ENCODE measurements around the gene GRPEL2. TPM values are rescaled to one million over a fixed set of nuclear protein-coding genes. Genes with fewer than 3 reads are reported as not detected.

The GRPEL2 gene
- total RNA-seq (2021), result 44.4 and 47.3 TPM in 2 replicates
- long read RNA-seq, full-length matches to known transcripts, result 74 of 106 reads
- long read RNA-seq, partial matches to known transcripts, result 2 of 106 reads
- long read RNA-seq, other reads (novel, unspliced or antisense), result 30 of 106 reads

GRCh38 chr5:149345147-149345891 lies at the start of gene GRPEL2:
Gene GRPEL2, plus strand, starts transcription at chr5:149345499. Its CDS starts 41 bp downstream, at chr5:149345540.
- DNase-seq, result peak; percentile 97
- H3K4me2 ChIP-seq (ENCODE audit: insufficient read depth, insufficient read length, low read length), result peak within 1 kb of the TSS; percentile 67
- H4K91ac ChIP-seq (ENCODE audit: insufficient read length, low read depth, low read length), result no peak within 1 kb of the TSS
- TF ChIP-seq, protein P1, sequence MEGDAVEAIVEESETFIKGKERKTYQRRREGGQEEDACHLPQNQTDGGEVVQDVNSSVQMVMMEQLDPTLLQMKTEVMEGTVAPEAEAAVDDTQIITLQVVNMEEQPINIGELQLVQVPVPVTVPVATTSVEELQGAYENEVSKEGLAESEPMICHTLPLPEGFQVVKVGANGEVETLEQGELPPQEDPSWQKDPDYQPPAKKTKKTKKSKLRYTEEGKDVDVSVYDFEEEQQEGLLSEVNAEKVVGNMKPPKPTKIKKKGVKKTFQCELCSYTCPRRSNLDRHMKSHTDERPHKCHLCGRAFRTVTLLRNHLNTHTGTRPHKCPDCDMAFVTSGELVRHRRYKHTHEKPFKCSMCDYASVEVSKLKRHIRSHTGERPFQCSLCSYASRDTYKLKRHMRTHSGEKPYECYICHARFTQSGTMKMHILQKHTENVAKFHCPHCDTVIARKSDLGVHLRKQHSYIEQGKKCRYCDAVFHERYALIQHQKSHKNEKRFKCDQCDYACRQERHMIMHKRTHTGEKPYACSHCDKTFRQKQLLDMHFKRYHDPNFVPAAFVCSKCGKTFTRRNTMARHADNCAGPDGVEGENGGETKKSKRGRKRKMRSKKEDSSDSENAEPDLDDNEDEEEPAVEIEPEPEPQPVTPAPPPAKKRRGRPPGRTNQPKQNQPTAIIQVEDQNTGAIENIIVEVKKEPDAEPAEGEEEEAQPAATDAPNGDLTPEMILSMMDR (conservative IDR thresholded peaks at IDR 0.05), result no peak
- H3T11ph ChIP-seq (ENCODE audit: low read length), result no peak within 1 kb of the TSS
- H3K9ac ChIP-seq (ENCODE audit: extremely low read depth, insufficient read length, low read length), result peak within 1 kb of the TSS; percentile 91
- H4K20me1 ChIP-seq (ENCODE audit: control insufficient read depth, insufficient read depth, insufficient read length), result no peaks in the 10 kb centered on the region
- H3K9me3 Mint-ChIP-seq, result no peaks in the 10 kb centered on the region
- H2BK20ac ChIP-seq (ENCODE audit: low read depth, low read length, poor library complexity, severe bottlenecking), result no peak within 1 kb of the TSS
- no peak within 1 kb of the TSS for H2AK5ac ChIP-seq (ENCODE audit: insufficient read length, low read length)
- peaks cover 4% of the 10 kb centered on the region for H3K79me1 ChIP-seq (ENCODE audit: insufficient read depth, low read depth, low read length, poor library complexity, severe bottlenecking)
- no peak within 1 kb of the TSS for H2BK12ac ChIP-seq (ENCODE audit: insufficient read length, low read depth, low read length)
- H3K4me1 Mint-ChIP-seq, result peaks cover 9 to 17% of the 10 kb centered on the region in 2 experiments
- no peak within 1 kb of the TSS for H2BK120ac ChIP-seq (ENCODE audit: low read depth, low read length, poor library complexity, severe bottlenecking)
- H3K27me3 Mint-ChIP-seq (ENCODE audit: low read depth), result peaks cover 11% of the 10 kb centered on the region
- no peak within 1 kb of the TSS for H2AFZ ChIP-seq (ENCODE audit: low read length)
- no peak within 1 kb of the TSS for H2BK5ac ChIP-seq (ENCODE audit: insufficient read length, low read length)
- no CpG with 5 or more reads among the region's 54 CpGs for WGBS (ENCODE audit: extremely low coverage, insufficient read length, low lambda C conversion rate)
- H4K5ac ChIP-seq (ENCODE audit: insufficient read length, low read depth, low read length), result no peak within 1 kb of the TSS
- no peak within 1 kb of the TSS for H3K4ac ChIP-seq (ENCODE audit: low read depth, low read length)
- H3K18ac ChIP-seq (ENCODE audit: insufficient read length, low read depth, low read length), result peak within 1 kb of the TSS; percentile 91
- H3K27ac Mint-ChIP-seq, result peak within 1 kb of the TSS; percentile 93 to 97 (median 94)
- no peak within 1 kb of the TSS for H4K8ac ChIP-seq (replicated peaks; ENCODE audit: insufficient read length, low read depth, low read length)
- peak within 1 kb of the TSS; percentile 34 for H3K27ac ChIP-seq (ENCODE audit: insufficient read length, low read depth, low read length)
- no peaks in the 10 kb centered on the region for H3K27me3 ChIP-seq (ENCODE audit: insufficient read depth, low read length)
- peaks cover 7% of the 10 kb centered on the region; the same call in 1 of the 2 replicates for H3K79me2 ChIP-seq (ENCODE audit: insufficient read depth, low read length)
- peaks cover 13% of the 10 kb centered on the region for H3K23me2 ChIP-seq (ENCODE audit: insufficient read length, low read depth, low read length, poor library complexity, severe bottlenecking)
- peak within 1 kb of the TSS; percentile 87 for H3K14ac ChIP-seq (ENCODE audit: insufficient read depth, low read length)
- H3K56ac ChIP-seq (ENCODE audit: insufficient read length, low read depth, low read length), result no peak within 1 kb of the TSS
- no peaks in the 10 kb centered on the region for H3K9me3 ChIP-seq (ENCODE audit: control insufficient read depth, low read depth, low read length)
- no peak within 1 kb of the TSS for H2BK15ac ChIP-seq (ENCODE audit: low read depth, low read length)
- H3K4me1 ChIP-seq (ENCODE audit: insufficient read depth, low read length), result no peaks in the 10 kb centered on the region
- H3K36me3 Mint-ChIP-seq (ENCODE audit: insufficient read depth in 1 of 3, low read depth in 3 of 3), result peaks cover 18 to 35% (median 35%) of the 10 kb centered on the region in 3 experiments; a peak in 6 of 7 replicates
- peak within 1 kb of the TSS; percentile 91 to 96 for H3K4me3 Mint-ChIP-seq
- no peak within 1 kb of the TSS for H3K23ac ChIP-seq (ENCODE audit: insufficient read length, low read depth, low read length)

Data from H9 (cell line).